MCF 10A (cell line): ENCODE data around the gene UTP20. TPM values are rescaled to one million over a fixed set of nuclear protein-coding genes. Genes with fewer than 3 reads are reported as not detected.

ENCODE experiments used
- BruUV-seq: library from RNA; stranded (reverse); fragments of 400-500 nt; replicated peaks from 2 replicates; lab custom pipeline; 2021; lab: Mats Ljungman, UMichigan
- CTCF ChIA-PET: fragments of 300-600 bp; sonication (Branson Sonifier 250); formaldehyde crosslinking; extraction: SDS; loops from one replicate; lab custom pipeline; 2021; ENCODE audit warnings: antibody characterized with exemption, inconsistent platforms; lab: Yijun Ruan, JAX
- POLR2A ChIA-PET: fragments of 300-600, 350-650 bp; sonication (Branson Sonifier 250); formaldehyde crosslinking; extraction: SDS; loops from one replicate; lab custom pipeline; 2020; ENCODE audit warnings: antibody characterized with exemption, inconsistent platforms; lab: Yijun Ruan, JAX
- DNase-seq: peaks from one replicate; pipeline ENCODE4 v3.0.0-alpha.2; 2018; ENCODE audit not compliant: unreplicated experiment
- H3K27ac Mint-ChIP-seq: one replicate; pipeline ENCODE4 v1.8.0; 2022; ENCODE audit warnings: mild to moderate bottlenecking, low read depth, mixed read lengths; ENCODE audit not compliant: unreplicated experiment
- H3K27me3 Mint-ChIP-seq: one replicate; pipeline ENCODE4 v1.8.0; 2022; ENCODE audit warnings: mixed read lengths; ENCODE audit not compliant: insufficient read depth, unreplicated experiment
- H3K36me3 Mint-ChIP-seq: one replicate; pipeline ENCODE4 v1.8.0; 2022; ENCODE audit warnings: mild to moderate bottlenecking, moderate library complexity, mixed read lengths; ENCODE audit not compliant: insufficient read depth, unreplicated experiment
- H3K4me1 Mint-ChIP-seq: one replicate; pipeline ENCODE4 v1.8.0; 2022; ENCODE audit warnings: mixed read lengths; ENCODE audit not compliant: insufficient read depth, unreplicated experiment
- H3K4me3 Mint-ChIP-seq: one replicate; pipeline ENCODE4 v1.8.0; 2022; ENCODE audit warnings: mild to moderate bottlenecking, moderate library complexity, mixed read lengths; ENCODE audit not compliant: unreplicated experiment
- H3K9me3 Mint-ChIP-seq: one replicate; pipeline ENCODE4 v1.8.0; 2022; ENCODE audit warnings: mixed read lengths; ENCODE audit not compliant: unreplicated experiment
- intact Hi-C: fragments of 100-400 bp; cut with micrococcal nuclease; formaldehyde crosslinking; loops from 2 replicates; pipeline ENCODE4 v1.14.1; 2022
- total RNA-seq: library from RNA; stranded (reverse); gene quantifications from 2 replicates; pipeline ENCODE4 v1.2.3, GENCODE V29; 2022
- TF ChIP-seq, protein P1 (sequence below): fragments of 200-600 bp; IDR thresholded peaks from one replicate; pipeline ENCODE4 v1.8.0; 2022; ENCODE audit warnings: antibody characterized with exemption, mild to moderate bottlenecking; ENCODE audit not compliant: unreplicated experiment

The UTP20 gene
- total RNA-seq, 1 experiment from 2014 or later = 15.0 TPM

DNA sequence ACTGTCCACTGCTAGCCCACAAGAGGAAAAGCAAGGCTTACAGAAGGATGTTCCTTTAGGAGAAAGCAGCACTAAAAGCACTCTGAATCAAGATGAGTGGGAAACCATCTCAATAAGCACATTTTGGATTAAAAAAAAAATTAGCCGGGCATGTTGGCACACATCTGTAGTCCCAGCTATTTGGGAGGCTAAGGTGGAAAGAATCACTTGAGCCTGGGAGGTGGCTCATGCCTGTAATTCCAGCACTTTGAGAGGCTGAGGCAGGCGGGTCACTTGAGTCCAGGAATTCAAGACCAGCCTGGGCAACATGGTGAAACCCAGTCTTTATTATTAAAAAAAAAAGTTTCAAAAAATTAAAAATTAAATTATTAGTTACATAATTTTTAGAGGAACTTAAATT lies 144.7 kb downstream of the UTP20 start:
- CTCF ChIA-PET = interaction anchor here (0.6 to 0.7 kb wide), 4 partner anchors 10 to 509 kb away, joined by 3 to 5 read pairs (median 4); no protein-coding TSS in a partner anchor
- intact Hi-C loops = no loop called here
- no TSS peak for BruUV-seq

DNA sequence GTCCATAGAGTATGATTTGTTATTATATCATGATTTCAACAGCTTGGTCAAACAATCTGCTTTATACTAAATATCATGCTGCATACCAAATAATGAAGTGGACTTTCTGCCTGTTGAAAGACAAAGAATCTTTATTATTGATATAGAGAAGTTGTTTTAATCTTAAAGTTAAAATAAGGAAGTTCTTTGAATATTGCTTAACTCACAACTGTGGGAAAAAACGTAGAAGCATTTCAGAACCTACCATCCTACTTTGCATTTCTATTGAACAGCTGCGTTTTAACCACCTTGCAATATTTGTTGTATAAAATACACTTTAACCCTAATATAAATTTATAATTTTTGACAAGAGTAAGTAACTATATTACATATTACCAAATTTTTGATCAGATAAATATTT lies 150.6 kb downstream of the UTP20 start:
- H3K27ac Mint-ChIP-seq = no peak overlapping the region
- POLR2A ChIA-PET = interaction anchor here (0.6 kb wide), 1 partner anchor 11 kb away, joined by 4 read pairs; no protein-coding TSS in a partner anchor
- intact Hi-C loops = no loop called here
- DNase-seq = no peak
- CTCF ChIA-PET = interaction anchor here (0.9 to 1.6 kb wide), 2 partner anchors 15 to 409 kb away, joined by 3 to 5 read pairs; no protein-coding TSS in a partner anchor
- no peaks in the 10 kb centered on the region for H3K9me3 Mint-ChIP-seq
- TF ChIP-seq, protein P1, sequence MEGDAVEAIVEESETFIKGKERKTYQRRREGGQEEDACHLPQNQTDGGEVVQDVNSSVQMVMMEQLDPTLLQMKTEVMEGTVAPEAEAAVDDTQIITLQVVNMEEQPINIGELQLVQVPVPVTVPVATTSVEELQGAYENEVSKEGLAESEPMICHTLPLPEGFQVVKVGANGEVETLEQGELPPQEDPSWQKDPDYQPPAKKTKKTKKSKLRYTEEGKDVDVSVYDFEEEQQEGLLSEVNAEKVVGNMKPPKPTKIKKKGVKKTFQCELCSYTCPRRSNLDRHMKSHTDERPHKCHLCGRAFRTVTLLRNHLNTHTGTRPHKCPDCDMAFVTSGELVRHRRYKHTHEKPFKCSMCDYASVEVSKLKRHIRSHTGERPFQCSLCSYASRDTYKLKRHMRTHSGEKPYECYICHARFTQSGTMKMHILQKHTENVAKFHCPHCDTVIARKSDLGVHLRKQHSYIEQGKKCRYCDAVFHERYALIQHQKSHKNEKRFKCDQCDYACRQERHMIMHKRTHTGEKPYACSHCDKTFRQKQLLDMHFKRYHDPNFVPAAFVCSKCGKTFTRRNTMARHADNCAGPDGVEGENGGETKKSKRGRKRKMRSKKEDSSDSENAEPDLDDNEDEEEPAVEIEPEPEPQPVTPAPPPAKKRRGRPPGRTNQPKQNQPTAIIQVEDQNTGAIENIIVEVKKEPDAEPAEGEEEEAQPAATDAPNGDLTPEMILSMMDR = no peak
- no TSS peak for BruUV-seq
- no peaks in the 10 kb centered on the region for H3K27me3 Mint-ChIP-seq
- H3K36me3 Mint-ChIP-seq = no peaks in the 10 kb centered on the region
- H3K4me3 Mint-ChIP-seq = no peak overlapping the region
- H3K4me1 Mint-ChIP-seq = no peaks in the 10 kb centered on the region

More for the DNA sequence above, 144.7 kb downstream of the UTP20 start:
- Mint-ChIP-seq H3K4me3 (no peak overlapping the region), H3K4me1 (no peaks in the 10 kb centered on the region), H3K27ac (no peak overlapping the region), H3K27me3 (no peaks in the 10 kb centered on the region), H3K36me3 (no peaks in the 10 kb centered on the region), H3K9me3 (no peaks in the 10 kb centered on the region)
- DNase-seq = no peak
- POLR2A ChIA-PET = no interaction called here
- TF ChIP-seq, protein P1 = no peak

DNA sequence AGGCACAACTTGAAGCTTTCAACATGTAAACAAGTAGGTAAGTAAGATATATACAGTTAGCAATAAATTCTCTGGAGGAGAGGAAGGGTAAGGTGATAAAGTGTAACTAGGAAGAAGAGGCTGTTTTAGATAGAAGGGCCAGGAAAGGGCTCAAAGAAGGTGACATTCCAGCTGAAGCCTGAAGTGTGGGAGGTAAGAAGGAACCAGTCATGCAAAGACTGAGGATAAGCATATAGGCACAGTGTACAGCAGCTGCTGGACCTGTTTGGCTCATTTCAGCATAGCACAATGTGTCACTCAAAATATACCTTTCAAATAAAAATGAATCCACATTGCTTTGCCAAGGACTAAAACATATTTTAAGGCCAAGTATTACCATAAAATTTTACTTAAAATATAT lies 156.2 kb downstream of the UTP20 start:
- ChIA-PET POLR2A (no interaction called here), CTCF (interaction anchor here (0.6 kb wide), 2 partner anchors 53 to 694 kb away, joined by 3 read pairs; no protein-coding TSS in a partner anchor)
- TF ChIP-seq, protein P1 = no peak
- Mint-ChIP-seq H3K4me1 (no peaks in the 10 kb centered on the region), H3K9me3 (no peaks in the 10 kb centered on the region), H3K27me3 (no peaks in the 10 kb centered on the region), H3K4me3 (no peak overlapping the region), H3K36me3 (no peaks in the 10 kb centered on the region), H3K27ac (no peak overlapping the region)
- no peak for DNase-seq
- intact Hi-C loops = no loop called here
- no TSS peak for BruUV-seq

Other genes starting within 250 kb of the UTP20 start
- not detected in 2 replicates for gene SLC5A8, start 69.9 kb upstream of the UTP20 start, total RNA-seq
- 112 and 175 TPM in 2 replicates for gene ARL1, start 127.7 kb downstream of the UTP20 start, total RNA-seq
- gene SPIC, start 195.2 kb downstream of the UTP20 start, total RNA-seq = not detected in 2 replicates